CMK (cell line): Measurements from ENCODE around the gene THRA.

Experiments
- DNase-seq: peaks from one replicate; pipeline ENCODE4 v3.0.0-alpha.2; 2010; ENCODE audit warnings: low read depth

Gene THRA

DNA sequence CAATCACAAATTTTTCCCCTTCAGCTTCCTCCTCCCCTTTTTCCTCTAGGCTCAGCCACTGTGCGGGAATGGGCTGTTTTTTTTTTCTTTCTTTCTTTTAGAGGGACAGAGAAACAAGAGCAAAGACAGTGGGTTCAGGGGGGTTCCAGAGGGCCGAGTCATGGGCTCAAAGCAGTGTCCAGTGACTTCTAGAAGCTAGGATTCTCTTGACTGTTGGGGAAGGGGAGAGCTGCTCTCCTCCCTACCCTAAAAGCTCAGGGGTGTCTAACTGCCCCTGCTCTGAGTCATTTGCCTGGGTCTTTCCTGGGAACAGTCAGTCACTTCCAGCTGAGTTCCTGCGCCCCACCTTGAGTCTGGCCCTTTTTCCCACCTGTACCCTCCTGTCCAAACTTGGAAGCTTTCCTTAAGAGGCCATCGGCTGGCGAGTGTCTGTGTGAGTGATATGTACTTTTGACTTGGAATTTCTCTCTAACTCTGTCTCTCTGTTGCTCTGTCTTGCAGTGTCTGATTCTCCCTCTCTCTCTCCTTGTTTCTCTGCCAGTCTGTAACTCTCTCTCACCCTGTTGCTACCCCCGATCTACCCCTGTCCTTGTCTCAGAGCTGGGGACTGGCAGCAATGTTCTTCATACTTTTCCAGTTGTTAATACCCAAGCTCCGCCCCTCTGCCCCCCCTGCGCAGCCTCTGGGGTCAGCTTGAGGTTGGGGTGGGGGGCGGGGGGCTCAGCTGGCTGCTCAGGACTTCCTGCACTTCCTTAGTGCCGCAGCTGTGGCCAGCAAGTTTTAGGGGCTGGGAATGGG, 2.4 kb downstream of the THRA start:
- peak; percentile 52 for DNase-seq

DNA sequence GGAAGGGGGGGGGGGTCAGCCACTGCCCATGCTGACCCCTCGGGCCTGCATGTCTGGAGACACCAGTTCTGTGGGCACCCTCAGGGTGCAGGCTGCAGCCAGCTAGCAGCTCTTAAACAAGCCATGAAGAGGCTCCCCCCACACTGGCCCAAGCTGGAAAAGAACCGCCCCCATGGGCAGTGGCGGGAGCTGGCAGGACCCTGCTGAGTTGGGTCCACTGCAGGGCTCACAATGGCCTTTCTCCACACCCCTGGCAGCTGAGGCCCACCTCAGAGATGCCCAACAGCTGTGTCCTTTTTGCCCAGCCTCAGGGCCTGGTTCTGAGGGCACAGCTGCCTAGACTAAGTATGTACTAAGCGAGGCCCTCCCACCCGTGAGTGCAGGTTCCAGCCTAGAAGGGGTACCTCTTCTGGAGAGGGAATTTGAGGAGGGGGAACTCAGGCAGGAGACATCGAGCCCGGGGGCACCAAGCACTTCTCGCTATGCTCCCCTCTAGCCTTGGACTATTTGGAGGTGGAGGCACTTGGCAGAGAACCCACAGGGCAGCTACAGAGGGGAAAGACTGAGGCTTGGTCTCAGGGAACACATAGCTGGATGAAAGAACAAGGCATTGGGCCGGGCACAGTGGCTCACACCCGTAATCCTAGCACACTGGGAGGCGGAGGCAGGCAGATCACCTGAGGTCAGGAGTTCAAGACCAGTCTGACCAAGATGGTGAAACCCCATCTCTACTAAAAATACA, 3.2 kb downstream of the THRA start:
- DNase-seq, result no peak

DNA sequence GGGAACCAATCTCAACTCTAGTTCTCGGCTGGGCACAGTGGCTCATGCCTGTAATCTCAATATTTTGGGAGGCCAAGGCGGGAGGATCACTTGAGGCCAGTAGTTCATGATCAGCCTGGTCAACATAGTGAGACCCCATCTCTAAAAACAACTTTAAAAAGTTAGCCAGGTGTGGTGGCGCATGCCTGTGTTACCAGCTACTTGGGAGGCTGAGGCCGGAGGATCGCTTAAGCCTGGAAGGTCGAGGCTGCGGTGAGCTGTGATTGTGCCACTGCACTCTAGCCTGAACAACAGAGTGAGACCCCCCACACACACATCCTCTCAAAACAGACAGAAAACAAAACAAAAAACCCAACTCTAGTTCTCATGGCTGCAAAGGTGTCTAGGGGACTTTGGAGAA, 4.9 kb downstream of the THRA start:
- no peak for DNase-seq

DNA sequence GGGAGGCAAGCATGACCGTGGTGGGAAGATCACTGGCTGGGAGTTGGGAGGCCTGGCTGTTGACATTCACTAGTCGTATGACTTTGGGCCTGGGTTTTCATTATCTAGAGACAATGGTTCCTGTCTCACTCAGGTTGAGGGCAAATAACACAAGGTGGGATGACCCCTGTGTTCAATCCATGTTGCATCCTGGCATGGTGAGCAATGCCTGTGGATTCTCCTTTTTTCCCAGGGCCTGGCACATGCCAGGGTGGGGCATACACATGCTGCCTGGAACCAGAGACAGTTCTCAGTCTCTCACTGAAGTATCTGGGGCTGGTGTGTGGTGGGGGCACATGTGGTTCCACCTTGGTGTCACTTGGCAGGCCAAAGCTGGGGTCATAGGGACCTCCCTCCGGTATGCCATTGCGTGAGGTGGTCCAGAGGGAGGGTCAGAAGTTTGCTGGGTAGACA, 5.4 kb downstream of the THRA start:
- DNase-seq, result no peak

DNA sequence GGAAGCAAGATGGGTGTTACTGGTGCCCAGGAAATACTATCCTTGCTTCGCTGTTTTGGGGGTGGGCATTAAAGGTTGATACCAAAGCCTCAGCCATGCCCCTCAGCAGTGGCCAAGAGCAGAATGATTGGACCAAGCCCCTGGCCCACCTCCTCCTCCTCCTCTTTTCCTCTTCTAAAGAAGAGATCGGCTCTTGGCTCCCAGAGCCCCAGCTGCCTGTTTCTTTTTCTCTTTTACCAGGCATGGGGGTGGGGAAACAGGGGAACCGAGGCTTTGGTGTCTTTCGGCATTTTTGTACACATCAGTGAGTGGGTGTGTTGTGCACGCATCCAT, 5.8 kb downstream of the THRA start:
- DNase-seq, result no peak

DNA sequence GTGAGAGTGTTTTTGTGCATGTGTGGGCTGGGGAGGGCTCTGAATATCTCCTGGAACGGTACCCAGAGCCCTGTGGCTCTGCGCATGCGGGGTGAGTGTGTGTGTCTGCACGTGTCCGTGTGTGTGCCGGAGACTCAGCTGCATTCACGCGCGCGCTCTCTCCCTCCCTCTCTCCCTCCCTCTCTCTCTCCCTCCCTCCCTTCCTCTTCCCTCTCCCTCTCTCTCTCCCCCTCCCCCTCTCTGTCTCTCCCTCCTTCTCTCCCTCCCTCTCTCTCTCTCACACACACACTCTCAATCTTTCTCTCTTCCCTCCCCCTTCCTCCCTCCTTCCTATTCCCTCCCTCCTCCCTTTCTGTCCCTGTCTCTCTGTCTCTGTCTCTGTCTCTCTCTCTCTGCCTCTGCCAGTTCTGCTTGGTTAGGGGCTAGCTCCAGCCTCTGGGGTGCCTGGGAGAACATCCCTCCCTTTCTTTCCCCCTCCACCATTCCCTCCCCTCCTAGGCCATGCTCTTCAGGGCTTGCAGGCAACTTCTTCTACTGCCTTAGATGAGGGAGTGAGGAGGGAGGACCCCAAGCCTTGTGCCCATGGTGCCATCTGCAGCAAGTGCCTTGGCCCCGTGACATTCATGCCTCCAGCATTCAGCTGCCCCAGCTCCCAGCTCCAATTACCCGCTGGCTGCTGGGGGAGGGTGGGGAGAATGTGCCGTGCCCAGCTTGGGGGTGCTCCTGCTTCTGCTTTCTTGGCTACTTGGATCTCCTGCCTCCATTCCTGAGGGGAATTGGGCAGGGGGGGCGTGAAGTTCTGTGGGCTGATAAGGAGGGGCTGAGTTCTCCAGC, 6.4 kb downstream of the THRA start:
- DNase-seq, result peak; percentile 88

DNA sequence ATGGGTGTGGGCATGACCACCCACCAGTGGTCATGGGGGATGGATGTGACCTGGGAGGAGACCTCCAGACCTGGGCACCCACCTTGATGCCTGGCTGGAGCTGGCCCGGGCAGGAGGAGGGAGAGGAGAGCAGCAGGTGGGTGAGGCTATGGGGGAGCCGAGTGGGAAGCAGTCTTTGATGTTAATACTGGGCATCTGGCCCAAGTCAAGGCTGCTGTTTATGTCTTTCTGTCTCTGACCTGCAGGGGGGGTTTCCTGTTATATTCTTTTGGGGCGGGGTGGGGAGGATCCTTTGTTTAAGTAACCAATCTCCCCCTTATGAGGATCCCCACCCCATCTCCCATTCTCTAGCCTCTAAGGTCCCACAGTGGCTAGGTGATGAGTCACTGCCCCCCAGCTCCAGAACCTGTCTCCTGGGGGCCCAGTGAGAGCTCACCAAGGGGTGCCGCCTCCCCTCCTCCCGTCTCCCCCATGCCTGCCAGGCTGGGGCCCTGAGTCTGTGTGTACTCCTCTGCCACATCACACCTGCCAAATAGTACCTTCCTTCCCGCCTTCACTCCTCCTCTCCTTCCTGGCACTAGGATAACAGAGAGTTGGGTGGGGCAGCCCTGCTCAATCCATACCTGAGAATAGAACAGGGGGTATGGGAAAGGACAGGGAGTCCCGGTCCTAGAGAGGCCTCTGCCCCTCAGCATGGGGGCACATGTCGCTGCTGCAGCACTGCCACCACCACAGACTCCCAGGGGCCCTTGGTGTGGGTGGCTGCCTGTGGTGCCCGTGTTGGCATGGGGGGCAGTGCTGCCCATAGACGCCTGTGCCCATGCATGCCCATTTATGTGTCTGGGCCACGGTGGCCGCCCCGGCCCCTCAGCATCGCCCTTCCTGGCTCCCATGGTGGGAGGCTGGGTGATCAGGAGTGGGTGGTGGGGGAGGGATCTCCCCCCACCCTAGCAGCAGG, 7.3 kb downstream of the THRA start:
- DNase-seq, result no peak

DNA sequence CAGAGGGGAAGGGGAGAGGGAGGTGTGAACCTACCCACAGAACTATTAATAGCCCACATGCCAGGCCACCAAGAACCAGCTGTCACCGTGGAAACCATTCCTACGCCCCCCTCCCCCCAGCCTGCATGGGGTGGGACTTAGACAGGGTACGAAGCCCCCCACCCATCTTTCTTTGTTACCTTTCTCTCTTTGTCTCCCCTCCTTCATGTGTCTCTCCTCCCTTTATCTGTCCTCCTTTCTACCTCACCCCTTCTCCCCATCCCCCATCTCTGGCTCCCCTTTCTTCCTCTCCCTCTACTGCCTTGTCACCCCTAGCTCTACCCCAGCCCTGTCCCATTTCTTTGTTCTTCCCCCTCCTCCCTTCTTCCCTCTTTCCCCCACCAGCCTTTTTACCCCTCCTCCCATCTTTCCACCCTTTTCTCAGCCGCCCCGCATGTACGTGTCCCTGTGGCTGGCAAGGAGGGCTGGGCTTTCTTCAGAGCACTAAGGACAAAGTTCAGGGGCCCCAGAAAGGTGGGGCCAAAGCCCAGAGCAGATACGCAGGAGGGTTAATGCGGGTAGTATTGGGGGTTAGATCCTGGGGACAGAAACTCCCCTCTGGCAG, 8.0 kb downstream of the THRA start:
- DNase-seq, result no peak

DNA sequence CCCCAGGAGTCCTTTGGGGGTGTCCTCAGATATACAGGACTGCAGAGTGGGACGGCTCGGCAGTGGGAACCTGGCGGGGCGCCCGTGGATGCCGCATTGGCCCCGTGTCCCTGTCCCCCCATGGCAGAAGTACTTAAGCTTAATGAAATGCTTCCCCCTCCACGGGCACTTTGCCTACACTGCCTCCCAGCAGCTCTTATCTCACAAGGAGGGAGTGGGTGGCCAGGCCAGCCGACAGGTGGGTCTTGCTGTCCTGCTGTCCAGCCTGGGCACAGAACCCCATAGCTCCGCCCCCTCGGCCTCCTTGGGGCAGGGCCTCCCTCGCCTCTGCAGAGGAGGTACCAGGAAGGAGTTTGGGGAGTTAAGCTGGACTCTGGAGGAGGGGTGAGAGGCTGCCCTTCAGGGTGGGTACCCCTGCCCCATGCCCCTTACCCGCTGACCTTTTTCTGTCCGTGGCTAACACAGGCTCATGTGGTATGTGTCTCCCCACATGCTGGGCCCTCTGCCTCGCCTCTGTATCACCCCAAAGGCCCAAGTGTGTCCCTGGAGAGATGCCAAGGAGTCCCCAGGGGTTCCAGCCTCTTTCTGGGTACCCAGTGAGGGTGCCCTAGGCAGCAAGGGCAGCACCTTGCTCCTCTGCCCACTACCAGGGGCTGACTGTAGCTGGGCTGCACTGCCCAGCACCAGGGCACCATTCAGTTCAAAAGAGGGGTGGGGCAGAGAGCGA, 8.7 kb downstream of the THRA start:
- DNase-seq, result no peak

DNA sequence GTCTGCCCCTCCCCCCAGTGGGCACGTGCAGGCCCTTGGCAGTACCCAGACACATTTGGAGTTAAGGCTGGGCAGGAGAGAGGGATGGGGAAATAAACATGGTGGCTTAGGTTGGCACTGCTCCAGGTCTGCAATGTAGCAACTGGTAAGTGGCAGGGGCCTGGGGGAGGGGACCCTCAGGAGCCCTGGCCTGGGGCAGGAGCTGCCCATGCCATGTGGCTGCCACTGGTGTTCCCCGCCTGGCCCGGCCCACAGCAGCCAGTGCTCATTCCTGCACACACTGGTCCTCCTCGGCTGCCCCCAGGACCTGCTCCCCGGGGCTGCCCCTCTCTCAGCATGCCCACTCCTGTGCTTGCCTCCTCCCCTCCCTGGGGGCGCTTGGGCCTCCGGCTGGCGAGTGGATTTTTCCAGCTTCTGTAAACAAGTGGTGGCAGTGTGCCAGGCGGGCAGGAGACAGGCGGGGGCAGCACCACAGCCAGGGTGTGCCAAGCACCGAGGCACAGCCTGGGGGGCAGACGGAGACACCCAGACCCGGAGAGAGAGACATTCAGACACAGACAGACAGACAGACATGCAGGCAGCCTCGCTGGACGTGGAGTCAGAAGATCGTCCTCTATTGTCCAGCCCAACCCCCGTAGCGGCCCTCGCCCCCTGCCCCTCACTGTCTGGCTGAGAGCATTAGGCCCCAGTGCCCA, 9.4 kb downstream of the THRA start:
- no peak for DNase-seq

DNA sequence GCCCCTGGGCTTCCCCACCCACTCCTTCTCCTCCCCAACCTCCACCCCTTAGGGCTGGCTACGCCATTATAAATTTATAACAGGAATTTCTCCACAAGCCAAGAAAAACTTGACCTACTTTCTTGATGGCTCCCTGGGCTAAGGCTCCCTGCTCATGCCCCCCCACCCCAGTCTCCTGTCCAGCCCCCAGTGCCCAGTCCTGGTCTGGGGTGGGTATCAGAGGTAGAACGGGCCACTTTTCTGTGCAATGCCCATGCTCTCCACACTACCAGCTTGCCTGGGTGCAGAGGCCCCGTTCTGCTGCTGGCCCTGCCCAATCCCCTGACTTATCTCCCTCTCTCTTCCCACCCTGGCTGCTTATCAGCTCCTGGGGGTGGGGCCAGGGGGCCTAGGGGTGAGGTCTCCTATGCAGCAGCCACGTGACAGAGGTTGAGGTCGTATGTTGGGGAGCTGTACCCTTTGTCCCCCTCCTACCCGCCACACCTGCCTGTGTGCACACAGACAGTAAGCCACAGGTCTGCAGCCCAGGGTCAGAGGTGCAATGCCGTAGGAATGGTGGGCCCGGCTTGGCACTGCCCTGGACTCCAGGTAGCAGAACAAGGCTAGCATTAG, 10.1 kb downstream of the THRA start:
- peak; percentile 60 for DNase-seq

DNA sequence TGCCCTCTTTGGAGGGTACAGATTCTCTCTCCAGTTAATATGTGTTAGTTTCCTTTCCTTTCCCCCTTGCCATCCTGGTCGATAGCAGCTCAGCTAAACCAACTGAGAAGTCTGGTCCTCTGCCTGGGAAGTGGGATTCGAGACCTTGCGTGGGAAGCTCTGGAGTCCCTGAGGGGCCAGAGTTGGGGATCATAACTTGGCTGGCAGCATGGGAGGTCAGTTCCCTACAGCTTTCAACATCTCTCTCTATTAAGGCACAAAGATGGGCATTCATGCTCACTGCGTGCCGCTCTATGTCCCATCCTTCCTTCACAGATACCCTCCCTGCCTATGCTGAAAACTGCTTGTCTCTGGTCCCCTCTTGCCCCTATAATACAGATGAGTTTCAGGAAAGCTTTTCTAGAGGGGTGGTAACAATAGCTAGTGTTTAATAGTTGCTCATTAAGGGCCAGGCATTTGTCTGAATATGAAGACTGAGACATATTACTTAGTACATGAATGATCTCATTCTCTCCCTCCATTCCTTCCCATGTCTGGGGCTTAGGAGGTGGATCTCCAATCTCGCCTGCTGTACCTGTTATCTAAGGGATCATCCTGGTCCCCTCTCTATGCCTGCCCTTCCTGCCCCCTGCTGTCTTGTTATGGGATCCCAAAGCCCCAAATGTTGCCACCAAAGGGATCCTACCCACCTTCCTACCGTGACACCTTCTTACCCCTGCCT, 10.8 kb downstream of the THRA start:
- DNase-seq, result no peak

DNA sequence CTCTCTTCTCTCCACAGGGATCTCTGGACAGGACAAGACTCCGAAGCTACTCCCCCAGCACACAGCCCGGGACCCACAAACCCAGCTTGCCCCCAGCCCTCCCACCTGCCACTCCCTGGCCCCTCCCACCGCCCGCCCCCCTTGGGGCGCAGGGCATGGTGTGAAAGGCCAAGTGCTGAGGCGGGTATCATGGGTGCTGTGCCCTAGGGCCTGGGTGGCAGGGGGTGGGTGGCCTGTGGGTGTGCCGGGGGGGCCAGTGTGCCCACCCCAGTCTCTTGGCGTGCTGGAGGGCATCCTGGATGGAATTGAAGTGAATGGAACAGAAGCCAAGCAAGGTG, 11.4 kb downstream of the THRA start:
- DNase-seq, result no peak

DNA sequence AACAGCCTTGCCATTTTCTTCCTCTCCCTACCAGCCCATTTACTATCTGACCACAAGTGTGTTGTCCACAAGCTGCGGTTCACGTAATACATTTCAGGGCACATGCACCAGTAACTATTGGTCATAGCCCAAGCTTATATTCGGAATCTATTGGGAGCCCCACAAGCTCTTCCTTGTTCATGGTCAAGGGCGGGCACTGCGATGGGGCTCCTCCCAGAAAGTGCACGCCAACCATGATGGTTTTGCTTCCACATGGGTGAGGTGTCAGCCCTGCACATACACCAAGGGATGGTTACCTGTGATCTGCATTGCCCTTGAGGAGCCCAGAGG, 12.1 kb downstream of the THRA start:
- no peak for DNase-seq

DNA sequence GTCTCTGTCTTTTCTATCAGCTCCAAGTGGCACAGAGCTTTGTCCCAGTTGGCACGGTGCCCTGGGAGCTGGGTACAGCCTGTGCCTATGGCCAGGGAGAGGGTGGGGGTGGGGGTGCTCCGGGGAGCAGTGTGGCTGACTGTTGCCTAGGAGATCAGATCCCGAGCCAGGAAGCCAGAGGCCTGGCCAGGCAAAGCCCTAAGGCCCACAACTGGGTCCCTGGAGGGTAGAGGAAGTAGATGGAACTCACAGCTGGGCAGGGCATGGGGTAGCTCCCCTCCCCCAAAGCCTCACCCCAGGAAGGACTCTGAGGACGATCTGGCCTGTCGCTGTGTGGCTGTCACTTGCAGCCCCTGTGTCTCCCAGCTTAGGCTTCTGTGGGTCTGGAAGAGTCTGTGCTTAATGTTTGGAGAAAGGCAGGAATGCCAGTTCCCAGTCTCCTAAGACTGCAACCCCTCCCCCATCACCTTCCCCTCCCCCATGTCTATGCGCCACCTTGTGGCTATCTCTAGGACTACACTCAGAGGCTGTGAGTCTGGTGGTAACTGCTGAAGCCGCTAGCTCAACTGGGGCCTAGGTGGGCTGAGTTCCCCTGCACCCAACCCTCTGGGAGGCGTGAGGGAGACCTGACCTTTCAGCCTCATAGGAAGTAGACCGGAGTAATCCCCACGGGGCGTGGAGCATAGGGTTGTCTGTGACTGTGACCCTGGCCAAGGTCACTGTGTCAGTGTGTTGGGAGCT, 12.6 kb downstream of the THRA start:
- DNase-seq, result peak; percentile 80

DNA sequence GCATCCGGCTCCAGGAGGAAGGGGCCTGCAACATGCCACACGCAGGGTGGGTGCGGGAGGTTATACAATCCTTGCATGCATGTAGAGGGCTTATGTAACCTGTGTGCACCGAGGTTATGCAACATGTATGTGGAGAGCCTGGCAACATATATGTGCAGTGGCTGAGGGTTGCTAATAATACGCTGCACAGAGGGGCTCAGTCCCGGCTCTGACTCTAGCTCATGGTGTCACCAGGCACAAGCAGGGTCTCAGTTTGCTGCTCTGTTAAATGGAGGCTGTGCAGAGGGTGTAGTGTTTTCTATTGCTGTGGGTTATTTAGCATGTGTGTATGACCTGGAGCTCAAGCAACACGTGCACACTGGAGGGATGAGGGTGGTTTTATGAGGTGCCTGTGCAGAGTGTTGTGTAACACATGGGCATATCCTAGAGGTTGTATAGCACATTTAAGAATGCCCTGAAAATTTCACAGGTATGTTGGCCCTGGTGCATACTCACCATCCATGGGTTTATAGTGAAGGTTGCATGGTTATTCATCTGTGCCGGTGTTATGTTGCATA, 13.3 kb downstream of the THRA start:
- no peak for DNase-seq

DNA sequence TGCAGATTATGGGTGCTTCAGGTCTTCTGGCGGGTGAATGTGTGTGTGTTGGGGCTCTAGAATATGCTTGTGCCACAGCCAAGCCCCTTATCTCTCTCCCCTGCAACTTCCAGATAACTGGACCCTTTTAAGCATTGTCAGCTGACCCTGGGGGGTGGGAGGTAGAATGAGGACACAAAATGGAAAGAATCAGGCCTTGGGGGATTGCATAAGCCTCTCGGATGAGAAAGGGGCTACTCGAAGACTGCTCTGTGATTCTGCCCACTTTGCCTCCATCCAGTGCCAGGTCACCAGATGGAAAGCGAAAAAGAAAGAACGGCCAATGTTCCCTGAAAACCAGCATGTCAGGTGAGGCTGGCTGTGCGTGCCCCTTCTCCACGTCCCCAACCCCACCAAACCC, 13.8 kb downstream of the THRA start:
- no peak for DNase-seq

DNA sequence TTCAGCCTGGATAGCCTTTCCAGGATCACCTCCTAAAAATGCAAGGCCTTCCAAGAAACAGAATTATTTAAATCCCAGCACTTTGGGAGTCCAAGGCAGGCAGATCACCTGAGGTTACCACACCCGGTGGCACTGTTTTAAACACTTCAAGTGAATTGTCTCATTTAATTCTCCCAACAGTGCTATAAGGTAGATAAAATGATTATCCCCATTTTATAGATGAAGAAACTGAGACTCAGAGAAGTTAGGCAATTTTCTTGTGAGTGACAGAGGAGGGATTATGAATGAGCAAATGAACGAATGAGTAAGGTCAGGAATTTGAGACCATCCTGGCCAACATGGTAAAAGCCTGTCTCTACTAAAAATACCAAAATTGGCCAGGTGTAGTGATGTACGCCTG, 16.8 kb downstream of the THRA start:
- no peak for DNase-seq
